ENCODE data around the gene CDK13.
"Not testable (repeated sequence)": the region's sequence is repeated elsewhere in the genome, so short reads cannot be mapped to it uniquely, and the experiment has no call there.

CDK13 gene

DNA sequence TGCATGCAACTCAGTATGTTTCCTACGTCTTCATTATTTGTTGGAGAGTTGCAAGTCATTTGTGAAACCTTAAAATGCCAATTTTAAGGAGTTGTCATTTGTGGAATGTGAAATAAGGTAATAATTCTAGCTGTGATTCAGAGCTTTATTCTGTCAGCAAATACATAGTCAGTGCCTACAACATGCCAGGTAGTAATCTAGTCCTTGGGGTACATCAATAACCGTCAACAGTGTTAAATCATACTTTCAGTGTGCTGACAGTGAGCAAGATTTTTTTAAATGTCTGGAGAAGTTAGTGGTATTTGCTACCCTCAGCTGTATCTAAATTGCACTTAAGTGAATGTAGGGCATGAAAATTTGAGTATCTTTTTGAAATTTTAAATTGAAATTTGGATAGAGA lies 147.7 kb downstream of the CDK13 start:
- DNase-seq (ENCODE audit: low spot score), result no peak

DNA sequence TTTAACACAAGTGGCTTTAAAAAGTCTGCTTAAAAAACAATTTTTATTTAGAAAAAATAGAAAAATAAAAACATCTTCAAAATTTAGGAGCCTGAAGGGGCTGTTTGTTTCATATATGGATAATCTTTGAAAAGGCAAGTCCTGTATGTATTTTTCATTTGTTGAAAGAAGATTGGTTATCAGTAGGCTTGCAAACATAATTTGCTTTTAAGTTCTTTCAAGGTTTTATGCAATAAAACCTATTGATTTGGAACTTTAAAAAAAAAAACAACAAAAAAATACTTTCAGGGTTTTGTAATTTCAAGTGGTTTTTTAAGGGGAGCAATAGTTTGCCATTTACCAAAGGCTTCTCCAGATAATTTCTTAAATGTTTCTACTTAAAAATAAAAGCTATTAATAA lies 148.8 kb downstream of the CDK13 start:
- no peak for DNase-seq (ENCODE audit: low spot score)

- DNase-seq (ENCODE audit: low spot score), result no peak
Measured at GRCh38 chr7:40099837-40100236, 149.8 kb downstream of the CDK13 start.

DNA sequence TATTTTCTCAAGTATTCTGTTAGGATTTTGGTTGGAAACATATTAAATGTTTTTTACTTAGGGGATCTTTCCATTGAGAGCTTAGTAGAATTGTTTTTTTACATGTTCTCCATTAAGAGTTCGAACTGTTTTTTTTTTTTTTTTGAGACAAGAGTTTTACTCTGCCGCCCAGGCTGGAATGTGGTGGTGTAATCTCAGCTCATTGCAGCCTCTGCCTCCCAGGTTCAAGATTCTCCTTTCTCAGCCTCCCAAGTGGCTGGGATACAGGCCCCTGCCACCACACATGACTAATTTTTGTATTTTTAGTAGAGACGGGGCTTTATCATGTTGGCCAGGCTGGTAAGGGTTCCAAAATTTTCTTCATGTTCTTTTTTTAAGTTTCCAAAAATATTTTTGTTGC lies 151.1 kb downstream of the CDK13 start:
- no peak for DNase-seq (ENCODE audit: low spot score)

DNA sequence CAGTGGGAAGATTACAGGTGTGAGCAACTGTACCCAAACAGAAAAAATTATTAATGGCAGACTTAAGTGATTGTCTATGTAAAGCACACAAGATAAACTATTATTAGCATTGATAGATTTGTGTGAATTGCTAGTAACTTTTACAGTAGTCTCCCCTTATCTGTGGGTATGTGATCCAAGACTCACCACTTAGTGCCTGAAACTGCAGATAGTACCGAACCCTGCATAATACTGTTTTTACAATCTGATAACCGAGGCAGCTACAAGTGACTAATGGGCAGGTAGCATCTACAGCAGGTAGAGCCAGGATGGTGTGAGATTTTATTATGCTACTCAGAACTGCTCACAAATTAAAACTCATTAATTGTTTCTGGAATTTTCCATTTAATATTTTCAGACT lies 152.8 kb downstream of the CDK13 start:
- no peak for DNase-seq (ENCODE audit: low spot score)

DNA sequence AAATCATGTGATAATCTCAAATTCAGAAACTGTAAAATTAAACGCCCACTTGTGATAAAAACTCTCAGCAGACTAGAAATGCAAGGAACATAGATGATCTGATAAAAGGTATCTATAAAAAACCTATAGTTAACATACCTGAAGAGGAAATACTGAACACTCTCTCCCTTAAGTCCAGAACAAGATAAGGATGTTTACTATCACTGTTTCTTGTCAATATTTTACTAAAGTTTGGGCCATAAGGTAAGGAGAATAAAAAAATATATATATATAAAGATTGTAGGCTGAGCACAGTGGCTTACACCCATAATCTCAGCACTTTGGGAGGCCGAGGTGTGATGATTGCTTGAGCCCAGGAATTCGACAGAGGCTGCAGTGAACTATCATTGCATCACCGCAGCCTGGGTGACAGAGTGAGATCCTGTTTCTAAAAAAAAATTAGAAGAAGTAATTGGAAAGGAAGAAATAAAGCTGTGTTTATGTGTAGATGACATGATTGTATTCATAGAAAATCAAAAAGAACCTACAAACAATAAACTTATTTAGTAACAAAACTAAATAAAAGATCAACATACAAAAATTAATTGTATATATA lies 155.9 kb downstream of the CDK13 start:
- no peak for DNase-seq (ENCODE audit: low spot score)

- no peak for DNase-seq (ENCODE audit: low spot score)
Measured at GRCh38 chr7:40115936-40116335, 165.9 kb downstream of the CDK13 start.

- DNase-seq (ENCODE audit: low spot score), result not testable (repeated sequence)
Measured at GRCh38 chr7:40117199-40117598, 167.1 kb downstream of the CDK13 start.

GRCh38 chr7:40118201-40118600 lies 168.1 kb downstream of the CDK13 start:
- DNase-seq (ENCODE audit: low spot score), result not testable (repeated sequence)

DNA sequence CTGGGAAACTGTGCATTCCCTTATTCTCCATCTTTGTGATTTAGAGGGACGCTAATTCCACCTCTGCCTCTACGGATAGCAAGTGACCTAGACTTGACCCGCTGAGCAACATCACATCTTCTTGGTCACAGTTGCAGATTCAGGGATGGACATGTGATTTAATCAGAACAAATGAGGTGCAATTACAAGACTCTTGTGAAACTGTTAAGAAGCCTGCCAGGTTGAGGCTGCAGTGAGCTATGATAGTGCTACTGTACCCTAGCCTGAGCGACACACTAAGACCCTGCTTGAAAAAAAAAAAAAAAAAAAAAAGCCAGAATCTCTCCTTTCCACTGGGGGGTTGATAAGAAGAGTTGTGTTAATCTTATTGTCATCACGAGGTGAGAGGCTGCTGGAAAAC lies 170.0 kb downstream of the CDK13 start:
- DNase-seq (ENCODE audit: low spot score), result no peak

DNA sequence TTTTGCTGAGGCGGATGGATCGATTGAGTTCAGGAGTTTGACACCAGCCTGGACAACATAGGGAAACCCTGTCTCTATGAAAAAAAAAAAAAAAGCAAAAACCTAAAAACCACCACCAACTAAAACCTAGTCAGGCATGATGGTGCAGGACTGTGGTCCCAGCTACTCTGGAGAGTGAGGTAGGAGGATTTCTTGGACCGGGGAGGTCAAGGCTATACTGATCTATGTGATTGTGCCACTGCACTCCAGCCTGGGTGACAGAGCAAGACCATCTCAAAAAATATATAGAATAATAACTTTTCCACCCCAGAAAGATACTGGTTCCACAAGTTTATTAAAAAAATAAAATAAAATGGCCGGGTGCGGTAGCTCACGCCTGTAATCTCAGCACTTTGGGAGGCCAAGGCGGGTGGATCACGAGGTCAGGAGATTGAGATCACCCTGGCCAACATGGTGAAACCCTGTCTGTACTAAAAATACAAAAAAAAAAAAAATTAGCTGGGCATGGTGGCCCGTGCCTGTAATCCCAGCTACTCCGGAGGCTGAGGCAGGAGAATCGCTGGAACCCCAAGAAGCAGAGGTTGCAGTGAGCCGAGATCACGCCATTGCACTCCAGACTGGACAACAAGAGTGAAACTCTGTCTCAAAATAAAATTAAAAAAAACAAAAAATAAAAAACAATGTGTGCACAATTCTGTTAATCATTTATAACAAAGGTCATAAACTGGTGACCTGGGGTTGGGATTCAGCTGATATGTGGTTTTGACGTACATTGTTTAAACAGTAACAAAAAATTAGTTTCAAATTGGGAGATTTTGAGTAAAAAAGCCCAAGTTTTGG lies 172.3 kb downstream of the CDK13 start:
- not testable (repeated sequence) for DNase-seq (ENCODE audit: low spot score)

DNA sequence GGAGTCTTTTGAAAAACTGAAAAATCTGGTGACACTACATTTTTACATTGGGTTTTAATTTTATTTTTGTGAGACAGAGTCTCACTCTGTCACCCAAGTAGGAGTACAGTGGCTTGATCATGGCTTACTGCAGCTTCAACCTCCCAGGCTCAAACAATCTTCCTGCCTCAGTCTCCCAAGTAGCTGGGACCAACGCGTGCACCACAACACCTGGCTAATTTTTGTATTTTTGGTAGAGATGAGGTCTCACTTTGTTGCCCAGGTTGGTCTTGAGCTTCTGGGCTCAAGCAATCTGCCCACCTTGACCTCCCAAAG lies 172.8 kb downstream of the CDK13 start:
- no peak for DNase-seq (ENCODE audit: low spot score)

DNA sequence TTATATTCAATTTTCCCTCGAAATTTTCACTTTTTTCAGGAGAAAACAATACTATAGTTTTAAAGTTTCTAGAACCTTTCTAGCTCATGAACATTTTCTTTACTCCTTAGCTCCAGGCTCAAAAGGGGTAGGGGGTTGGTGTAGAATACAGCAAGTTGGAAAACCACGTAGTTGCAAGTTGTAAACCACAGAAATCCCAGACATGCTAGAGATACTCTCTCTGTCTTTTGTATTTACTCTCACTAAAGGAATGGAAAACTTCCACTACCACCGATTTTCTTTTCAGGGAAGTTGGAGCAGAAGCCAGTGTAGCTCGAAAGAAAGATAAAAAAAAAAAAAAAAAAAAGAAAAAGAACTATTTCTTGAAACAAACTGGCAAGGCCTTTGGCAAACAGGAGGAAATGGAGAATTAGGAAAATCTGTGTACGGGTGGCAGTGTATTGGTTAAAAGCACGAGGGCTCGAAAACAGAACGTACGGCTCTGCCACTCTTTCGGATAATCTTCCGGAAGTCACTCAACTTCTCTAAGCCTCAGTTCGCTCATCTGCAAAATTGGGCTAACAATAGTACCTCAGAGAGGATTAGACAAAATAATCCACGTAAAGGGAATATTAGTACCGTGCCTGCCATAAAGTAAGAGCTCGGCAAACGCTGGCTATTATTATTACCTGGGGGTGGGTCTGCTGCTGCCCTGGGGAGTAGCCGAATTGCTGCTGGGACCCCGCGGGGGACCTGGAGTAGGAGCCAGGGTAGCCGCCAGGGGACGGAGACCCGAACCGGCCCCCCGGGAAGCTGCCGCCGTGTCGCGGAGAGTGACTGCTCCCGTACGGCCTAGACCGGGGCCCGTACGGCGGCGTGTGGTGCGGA lies 183.7 kb downstream of the CDK13 start:
- peak; percentile 42 for DNase-seq (ENCODE audit: low spot score)

DNA sequence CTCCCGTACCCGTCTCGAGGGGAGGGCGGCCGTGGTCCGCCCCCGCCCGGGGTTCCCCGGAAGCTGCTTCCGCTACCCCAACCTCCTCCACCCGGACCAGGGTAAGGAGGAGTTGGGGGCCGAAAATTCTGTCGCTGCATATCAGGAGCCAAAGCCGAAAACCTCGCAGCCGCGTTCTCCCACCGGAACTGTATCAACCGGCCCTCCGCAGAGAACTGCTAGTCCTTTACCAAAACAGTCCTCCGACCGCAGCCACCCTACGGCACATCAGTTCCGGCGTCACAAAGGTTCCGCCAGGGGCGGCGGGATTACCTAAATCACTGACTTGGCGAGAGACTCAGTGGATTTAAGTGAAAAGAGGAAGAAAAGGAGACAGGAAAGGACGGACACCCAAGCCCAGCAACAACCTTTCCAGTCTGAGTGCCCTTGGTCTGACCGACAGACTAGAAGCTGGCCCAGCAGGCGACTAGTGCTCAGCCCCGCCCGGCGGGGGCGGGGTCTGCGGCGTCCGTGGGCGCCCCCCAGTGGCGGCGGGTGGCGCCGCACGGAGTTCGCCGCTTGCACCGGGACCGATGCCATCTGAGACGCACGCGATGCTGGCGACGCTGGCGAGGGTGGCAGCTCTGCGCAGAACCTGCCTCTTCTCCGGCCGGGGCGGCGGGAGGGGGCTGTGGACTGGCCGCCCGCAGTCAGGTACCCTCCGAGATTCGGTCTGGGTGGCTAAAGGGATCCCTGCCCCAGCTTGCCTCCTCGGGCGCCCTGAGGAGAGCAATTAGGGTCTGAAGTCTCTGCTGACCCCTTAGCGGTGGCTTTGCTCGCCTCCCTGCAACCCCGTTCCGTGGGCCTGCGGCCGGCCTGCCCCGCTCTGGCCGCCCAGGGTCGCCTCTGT lies 184.6 kb downstream of the CDK13 start, which contains the start of the genes MPLKIP and SUGCT:
TSS of gene MPLKIP (minus strand) at position 195 of the 889 bp plus-strand sequence. CDS start at position 140, 55 bp downstream.
TSS of gene SUGCT (plus strand) at position 578 of the 889 bp plus-strand sequence.
- peak; percentile 93 for DNase-seq (ENCODE audit: low spot score)

DNA sequence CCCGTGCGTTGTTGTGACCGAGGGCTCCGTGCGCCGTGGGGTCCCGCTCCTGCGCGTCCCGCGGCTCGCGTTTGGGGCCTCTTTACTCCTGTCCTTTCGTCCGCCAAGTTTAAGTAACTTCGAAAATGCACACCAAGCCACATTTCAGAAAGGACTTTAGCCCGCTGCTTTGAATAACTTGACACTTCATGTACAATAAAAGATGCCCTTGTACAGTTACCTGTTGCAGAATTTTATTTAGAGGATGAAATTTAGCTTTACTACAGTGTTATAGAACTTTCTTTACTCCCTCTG lies 185.2 kb downstream of the CDK13 start:
- DNase-seq (ENCODE audit: low spot score), result no peak

GRCh38 chr7:40137563-40137962 lies 187.5 kb downstream of the CDK13 start:
- no peak for DNase-seq (ENCODE audit: low spot score)

- no peak for DNase-seq (ENCODE audit: low spot score)
Measured at GRCh38 chr7:40138973-40139372, 188.9 kb downstream of the CDK13 start.

DNA sequence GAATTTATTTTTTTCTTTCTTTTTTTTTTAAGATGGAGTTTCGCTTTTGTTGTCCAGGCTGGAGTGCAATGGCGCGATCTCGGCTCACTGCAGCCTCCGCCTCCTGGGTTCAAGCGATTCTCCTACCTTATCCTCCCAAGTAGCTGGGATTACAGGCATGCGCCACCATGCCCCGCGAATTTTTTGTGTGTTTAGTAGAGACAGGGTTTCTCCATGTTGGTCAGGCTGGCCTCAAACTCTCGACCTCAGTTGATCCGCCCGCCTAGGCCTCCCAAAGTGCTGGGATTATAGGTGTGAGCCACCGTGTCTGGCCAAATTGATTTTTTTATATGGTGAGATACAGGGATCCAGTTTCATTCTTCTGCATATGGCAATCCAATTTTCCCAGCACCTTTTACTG lies 189.8 kb downstream of the CDK13 start:
- not testable (repeated sequence) for DNase-seq (ENCODE audit: low spot score)

DNA sequence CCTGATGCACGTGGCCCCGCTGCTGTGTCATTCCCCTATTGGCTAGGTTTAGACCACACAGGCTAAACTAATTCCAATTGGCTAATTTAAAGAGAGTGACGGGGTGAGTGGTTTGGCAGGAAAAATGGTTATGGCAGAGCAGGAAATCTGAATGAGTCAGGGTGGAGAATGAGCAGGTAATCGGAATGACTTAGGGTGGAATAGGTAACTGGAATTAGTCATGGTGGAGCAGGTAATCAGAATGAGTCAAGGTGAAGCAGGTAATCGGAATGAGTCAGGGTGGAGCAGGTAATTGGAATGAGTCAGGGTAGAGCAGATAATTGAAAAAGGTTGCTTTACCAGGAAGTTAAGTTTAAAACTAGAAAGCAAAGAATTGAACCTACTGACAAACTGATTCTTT lies 191.9 kb downstream of the CDK13 start:
- DNase-seq (ENCODE audit: low spot score), result not testable (repeated sequence)

GRCh38 chr7:40145596-40146130 lies 195.6 kb downstream of the CDK13 start:
- not testable (repeated sequence) for DNase-seq (ENCODE audit: low spot score)
